Thyroid gland (tissue), 4 donors: Measurements from ENCODE around the gene WASF3.

Experiments used
- POLR2A ChIP-seq, 2 donors: fragments of 450-650 bp; IDR thresholded peaks; one replicate each; pipeline ENCODE4 v1.6.1; 2017; ENCODE audit warnings: antibody characterized with exemption in 2 of 2, mild to moderate bottlenecking in 2 of 2, moderate library complexity in 1 of 2
- TF ChIP-seq, protein P1 (sequence below), 6 experiments: fragments of 200-600 bp in 3 of 6; fragments of 450-650 bp in 3 of 6; sonication (generic) in 3 of 6; IDR thresholded peaks; one replicate each; pipeline ENCODE4 v1.5.1; 2016 to 2019; ENCODE audit warnings: antibody characterized with exemption in 6 of 6, mild to moderate bottlenecking in 2 of 6, inconsistent platforms in 1 of 6, moderate library complexity in 1 of 6

DNA sequence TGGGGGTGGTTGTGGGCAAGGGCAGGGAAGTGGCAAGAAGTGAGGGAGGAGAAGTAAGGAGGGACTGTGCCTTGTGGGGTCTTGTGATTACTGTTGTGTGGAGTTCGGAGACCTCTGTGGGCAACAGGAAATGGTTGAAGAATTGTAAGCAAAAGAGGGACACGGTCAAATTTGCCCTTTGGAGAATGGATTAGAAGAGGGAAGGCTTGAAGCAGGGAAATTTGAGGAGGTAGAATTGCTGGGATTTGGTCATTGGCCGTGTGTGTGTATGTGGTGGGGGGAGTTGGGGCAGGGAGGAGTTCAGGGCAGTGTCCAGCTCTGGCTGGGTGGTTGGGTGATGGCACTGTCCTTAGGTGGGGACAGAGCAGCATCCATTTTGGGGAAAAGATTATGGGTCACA is 3.6 kb downstream of the WASF3 start:
- TF ChIP-seq, protein P1, sequence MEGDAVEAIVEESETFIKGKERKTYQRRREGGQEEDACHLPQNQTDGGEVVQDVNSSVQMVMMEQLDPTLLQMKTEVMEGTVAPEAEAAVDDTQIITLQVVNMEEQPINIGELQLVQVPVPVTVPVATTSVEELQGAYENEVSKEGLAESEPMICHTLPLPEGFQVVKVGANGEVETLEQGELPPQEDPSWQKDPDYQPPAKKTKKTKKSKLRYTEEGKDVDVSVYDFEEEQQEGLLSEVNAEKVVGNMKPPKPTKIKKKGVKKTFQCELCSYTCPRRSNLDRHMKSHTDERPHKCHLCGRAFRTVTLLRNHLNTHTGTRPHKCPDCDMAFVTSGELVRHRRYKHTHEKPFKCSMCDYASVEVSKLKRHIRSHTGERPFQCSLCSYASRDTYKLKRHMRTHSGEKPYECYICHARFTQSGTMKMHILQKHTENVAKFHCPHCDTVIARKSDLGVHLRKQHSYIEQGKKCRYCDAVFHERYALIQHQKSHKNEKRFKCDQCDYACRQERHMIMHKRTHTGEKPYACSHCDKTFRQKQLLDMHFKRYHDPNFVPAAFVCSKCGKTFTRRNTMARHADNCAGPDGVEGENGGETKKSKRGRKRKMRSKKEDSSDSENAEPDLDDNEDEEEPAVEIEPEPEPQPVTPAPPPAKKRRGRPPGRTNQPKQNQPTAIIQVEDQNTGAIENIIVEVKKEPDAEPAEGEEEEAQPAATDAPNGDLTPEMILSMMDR (IDR thresholded peaks at IDR 0.05), result no peak
- no peak for TF ChIP-seq POLR2A (IDR thresholded peaks at IDR 0.05)
